IPS-18c (cell line): Measurements from ENCODE around the gene INPP5B.
"Not testable (repeated sequence)": the region's sequence is repeated elsewhere in the genome, so short reads cannot be mapped to it uniquely, and the experiment has no call there.

Source experiments
- H3K4me3 ChIP-seq: 2 replicates; pipeline ENCODE4 v1.7.0; 2013; ENCODE audit warnings: low read depth, mild to moderate bottlenecking, low read length, moderate library complexity; ENCODE audit not compliant: insufficient read depth
- H3K9me3 ChIP-seq: one replicate; pipeline ENCODE4 v1.6.1; 2013; ENCODE audit warnings: mild to moderate bottlenecking, low read length, moderate library complexity; ENCODE audit not compliant: control insufficient read depth, insufficient read depth

The INPP5B gene

GRCh38 chr1:37901191-37901892 is 45.5 kb downstream of the INPP5B start:
- Histone ChIP-seq H3K4me3 (no peak overlapping the region), H3K9me3 (peaks cover 4% of the 10 kb centered on the region)

- H3K9me3 ChIP-seq, H3K4me3 ChIP-seq: not testable (repeated sequence)
These were observed 49.3 kb downstream of the INPP5B start for GRCh38 chr1:37897563-37897962.

- no peaks in the 10 kb centered on the region for H3K9me3 ChIP-seq
- no peak overlapping the region for H3K4me3 ChIP-seq
These were observed 53.2 kb downstream of the INPP5B start for GRCh38 chr1:37893673-37894072.

- H3K9me3 ChIP-seq: no peaks in the 10 kb centered on the region
- no peak overlapping the region for H3K4me3 ChIP-seq
These were observed 54.5 kb downstream of the INPP5B start for GRCh38 chr1:37892151-37893047.

GRCh38 chr1:37890378-37891014 is 56.4 kb downstream of the INPP5B start:
- Histone ChIP-seq H3K4me3 (no peak overlapping the region), H3K9me3 (no peaks in the 10 kb centered on the region)

GRCh38 chr1:37888022-37888700 is 58.7 kb downstream of the INPP5B start:
- Histone ChIP-seq H3K4me3 (no peak overlapping the region), H3K9me3 (no peaks in the 10 kb centered on the region)

- H3K4me3 ChIP-seq: no peak overlapping the region
- no peaks in the 10 kb centered on the region for H3K9me3 ChIP-seq
These were observed 62.7 kb downstream of the INPP5B start for GRCh38 chr1:37884145-37884544.

GRCh38 chr1:37883671-37884070 is 63.2 kb downstream of the INPP5B start:
- no peaks in the 10 kb centered on the region for H3K9me3 ChIP-seq

GRCh38 chr1:37879865-37880264 is 67.0 kb downstream of the INPP5B start:
- H3K9me3 ChIP-seq: no peaks in the 10 kb centered on the region

More at GRCh38 chr1:37883671-37884070, 63.2 kb downstream of the INPP5B start:
- no peak overlapping the region for H3K4me3 ChIP-seq

GRCh38 chr1:37878071-37878470 is 68.8 kb downstream of the INPP5B start:
- no peaks in the 10 kb centered on the region for H3K9me3 ChIP-seq
- H3K4me3 ChIP-seq: no peak overlapping the region

More at GRCh38 chr1:37879865-37880264, 67.0 kb downstream of the INPP5B start:
- H3K4me3 ChIP-seq: no peak overlapping the region

- Histone ChIP-seq H3K4me3 (no peak overlapping the region), H3K9me3 (no peaks in the 10 kb centered on the region)
These were observed 71.0 kb downstream of the INPP5B start for GRCh38 chr1:37875833-37876232.

GRCh38 chr1:37872692-37873091 is 74.2 kb downstream of the INPP5B start:
- Histone ChIP-seq H3K9me3 (no peaks in the 10 kb centered on the region), H3K4me3 (no peak overlapping the region)

GRCh38 chr1:37868466-37868865 is 78.4 kb downstream of the INPP5B start:
- H3K9me3 ChIP-seq: no peaks in the 10 kb centered on the region

GRCh38 chr1:37867784-37868183 is 79.1 kb downstream of the INPP5B start:
- H3K4me3 ChIP-seq: no peak overlapping the region

More at GRCh38 chr1:37868466-37868865, 78.4 kb downstream of the INPP5B start:
- no peak overlapping the region for H3K4me3 ChIP-seq

GRCh38 chr1:37866491-37866890 is 80.4 kb downstream of the INPP5B start:
- no peaks in the 10 kb centered on the region for H3K9me3 ChIP-seq
- H3K4me3 ChIP-seq: no peak overlapping the region

More at GRCh38 chr1:37867784-37868183, 79.1 kb downstream of the INPP5B start:
- H3K9me3 ChIP-seq: no peaks in the 10 kb centered on the region

- Histone ChIP-seq H3K9me3 (no peaks in the 10 kb centered on the region), H3K4me3 (no peak overlapping the region)
These were observed 81.3 kb downstream of the INPP5B start for GRCh38 chr1:37865348-37866120.
